Esophagus muscularis mucosa (tissue), 4 donors: ENCODE results near the gene ADCY9. TPM values are rescaled to one million over a fixed set of nuclear protein-coding genes. Genes with fewer than 3 reads are reported as not detected.
A peak's percentile ranks its signal among the peaks of the same experiment; 100 is the strongest.
"Not testable (repeated sequence)": the region's sequence is repeated elsewhere in the genome, so short reads cannot be mapped to it uniquely, and the experiment has no call there.

ENCODE experiments used
- DNase-seq: peaks from one replicate; pipeline ENCODE4 v3.0.0-alpha.2; 2017; ENCODE audit errors: extremely low spot score
- H3K27ac ChIP-seq, 4 donors: fragments of 200-600 bp; sonication (generic); replicated peaks in 1 of 4; 1 replicate in 3 of 4; 2 replicates in 1 of 4; pipeline ENCODE4 v1.5.1; 2016 to 2019; ENCODE audit warnings: mild to moderate bottlenecking in 1 of 4
- H3K27me3 ChIP-seq, 4 donors: fragments of 200-600 bp; sonication (generic); one replicate each; pipeline versions ENCODE4 v1.5.1 to v1.6.0; 2016 to 2019
- H3K36me3 ChIP-seq, 4 donors: fragments of 200-600 bp; sonication (generic); one replicate each; pipeline ENCODE4 v1.5.1; 2016 to 2019
- H3K4me1 ChIP-seq, 4 donors: fragments of 200-600 bp; sonication (generic); one replicate each; pipeline ENCODE4 v1.5.1; 2016 to 2019
- H3K4me3 ChIP-seq, 4 donors: fragments of 200-600 bp; sonication (generic); 1 replicate in 2 of 4; 2 replicates in 2 of 4; pipeline ENCODE4 v1.5.1; 2016 to 2019; ENCODE audit warnings: mild to moderate bottlenecking in 4 of 4, moderate library complexity in 1 of 4
- H3K9me3 ChIP-seq, 4 donors: fragments of 200-600 bp; sonication (generic); 1 replicate in 3 of 4; 2 replicates in 1 of 4; pipeline ENCODE4 v1.5.1; 2016 to 2019
- CTCF ChIP-seq, 3 experiments: fragments of 200-600 bp in 2 of 3; fragments of 450-650 bp in 1 of 3; sonication (generic) in 2 of 3; IDR thresholded peaks; one replicate each; pipeline ENCODE4 v1.5.1; 2017 to 2019; ENCODE audit warnings: antibody characterized with exemption in 3 of 3, mild to moderate bottlenecking in 2 of 3, moderate library complexity in 1 of 3
- EP300 ChIP-seq: sonication (generic); formaldehyde crosslinking; IDR thresholded peaks from one replicate; pipeline ENCODE4 v1.6.1; 2017; ENCODE audit warnings: antibody characterized with exemption
- POLR2A ChIP-seq: fragments of 450-650 bp; IDR thresholded peaks from one replicate; pipeline ENCODE4 v1.6.1; 2017; ENCODE audit warnings: antibody characterized with exemption, moderate library complexity, mild to moderate bottlenecking, low read depth
- POLR2AphosphoS5 ChIP-seq, 2 donors: sonication (generic); formaldehyde crosslinking; IDR thresholded peaks; one replicate each; pipeline ENCODE4 v1.6.1; 2017; ENCODE audit warnings: antibody characterized with exemption in 2 of 2
- WGBS: methylation state at CpG from one replicate; pipeline ENCODE4 v1.1.5; 2018; 5-methylcytosine and 5-hydroxymethylcytosine counted together
- intact Hi-C: fragments of 100-400 bp; cut with DNase I; formaldehyde crosslinking; loops from one replicate; pipeline ENCODE4 v1.15.1; 2023
- total RNA-seq, 4 donors: library from RNA; depleted of rRNA; stranded (reverse); fragments of >200 nt; gene quantifications; one replicate each; pipeline versions ENCODE4 v1.1.0 to v1.2.1, GENCODE V29; 2016

Gene ADCY9
- total RNA-seq, 4 donors from 2014 or later: 35.8 to 72.9 (median 55.7) TPM

- Histone ChIP-seq H3K4me1 (peaks cover 43 to 59% (median 55%) of the 10 kb centered on the region in 4 donors), H3K4me3 (no peak overlapping the region), H3K27me3 (no peaks in the 10 kb centered on the region), H3K36me3 (no peaks in the 10 kb centered on the region), H3K27ac (peak overlapping the region in 2 of 4 donors; percentile 80 to 87), H3K9me3 (no peaks in the 10 kb centered on the region)
- TF ChIP-seq CTCF (IDR thresholded peaks at IDR 0.05): no peak
- TF ChIP-seq POLR2AphosphoS5 (IDR thresholded peaks at IDR 0.05): no peak
- TF ChIP-seq POLR2A: no peak
- no peak for TF ChIP-seq EP300
- no peak for DNase-seq
- 87% methylated on average over 17 of the region's 17 CpGs for WGBS
- intact Hi-C loops: no loop called here
Observed at GRCh38 chr16:3948378-3948995, 167.8 kb downstream of the ADCY9 start.

DNA sequence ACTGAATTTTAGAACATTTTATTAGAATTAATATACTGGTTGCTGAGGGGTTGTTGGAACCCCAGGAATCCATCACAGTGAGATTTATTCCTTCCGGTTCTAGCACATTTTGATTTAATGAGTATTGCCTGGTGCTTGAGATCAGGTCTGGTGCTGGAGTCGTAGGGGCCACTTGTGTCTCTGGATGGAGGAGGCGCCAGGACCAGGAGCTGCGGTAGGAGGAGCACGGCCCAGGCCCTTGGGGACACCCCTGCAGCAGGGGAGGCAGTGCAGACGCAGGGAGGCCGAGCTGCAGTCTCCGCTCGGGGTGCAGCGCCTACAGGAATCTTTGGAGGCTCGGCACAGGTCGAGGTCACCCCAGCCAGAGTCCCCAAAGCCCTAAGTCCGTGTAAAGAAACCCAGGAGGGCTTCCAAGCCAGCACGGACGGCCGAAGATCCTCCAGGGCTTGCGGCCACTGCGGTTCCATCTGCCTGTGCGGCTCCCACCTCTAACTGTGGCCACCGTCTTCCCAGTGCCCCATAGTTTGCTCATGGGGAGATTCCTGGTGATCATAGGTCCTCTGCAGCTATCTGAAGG is 169.6 kb downstream of the ADCY9 start:
- Histone ChIP-seq H3K4me3 (no peak overlapping the region), H3K27ac (peak overlapping the region; percentile 60 to 74 (median 70)), H3K27me3 (no peaks in the 10 kb centered on the region), H3K9me3 (no peaks in the 10 kb centered on the region), H3K4me1 (peaks cover 33 to 46% (median 45%) of the 10 kb centered on the region in 4 donors), H3K36me3 (no peaks in the 10 kb centered on the region)
- intact Hi-C loops: no loop called here
- TF ChIP-seq POLR2A (no peak), POLR2AphosphoS5 (IDR thresholded peaks at IDR 0.05) (no peak), CTCF (IDR thresholded peaks at IDR 0.05) (no peak), EP300 (no peak)
- DNase-seq: no peak
- 89% methylated on average over 13 of the region's 20 CpGs for WGBS

DNA sequence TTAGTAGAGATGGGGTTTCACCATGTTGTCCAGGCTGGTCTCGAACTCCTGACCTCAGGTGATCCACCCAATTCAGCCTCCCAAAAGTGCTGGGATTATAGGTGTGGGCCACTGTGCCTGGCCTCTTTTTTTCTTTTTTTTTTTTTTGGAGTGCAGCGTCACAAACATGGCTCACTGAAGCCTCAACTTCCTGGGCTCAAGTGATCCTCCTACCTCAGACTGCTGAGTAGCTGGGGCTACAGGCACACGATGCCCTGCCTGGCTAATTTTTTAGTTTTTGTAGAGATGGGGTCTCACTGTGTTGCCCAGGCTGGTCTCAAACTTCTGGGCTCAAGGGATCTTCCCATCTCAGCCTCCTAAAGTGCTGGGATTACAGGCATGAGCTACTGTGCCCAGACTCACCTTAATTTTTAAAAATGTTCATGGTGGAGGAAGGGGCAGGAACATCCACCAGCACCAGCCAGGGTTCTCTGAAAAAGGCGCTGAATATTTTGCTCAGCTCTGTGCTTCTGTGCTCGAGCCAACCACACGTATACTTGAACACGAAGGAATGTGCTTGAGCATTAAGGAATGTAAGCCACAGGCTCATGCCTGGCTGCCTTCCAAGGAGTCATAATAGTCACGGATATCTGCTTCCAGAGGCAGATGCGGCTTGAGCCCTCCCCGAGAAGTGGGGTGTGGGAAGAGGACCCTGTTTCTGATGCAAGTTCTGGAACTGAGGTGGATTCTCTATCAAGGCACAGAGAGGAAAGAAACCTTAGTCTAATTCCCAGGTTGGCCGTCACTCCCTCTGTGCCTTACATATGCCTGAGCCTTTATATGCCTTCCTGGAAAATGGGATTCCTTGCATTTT is 170.3 kb downstream of the ADCY9 start:
- WGBS: 40% methylated on average over 9 of the region's 11 CpGs
- intact Hi-C loops: no loop called here
- H3K27me3 ChIP-seq: no peaks in the 10 kb centered on the region

DNA sequence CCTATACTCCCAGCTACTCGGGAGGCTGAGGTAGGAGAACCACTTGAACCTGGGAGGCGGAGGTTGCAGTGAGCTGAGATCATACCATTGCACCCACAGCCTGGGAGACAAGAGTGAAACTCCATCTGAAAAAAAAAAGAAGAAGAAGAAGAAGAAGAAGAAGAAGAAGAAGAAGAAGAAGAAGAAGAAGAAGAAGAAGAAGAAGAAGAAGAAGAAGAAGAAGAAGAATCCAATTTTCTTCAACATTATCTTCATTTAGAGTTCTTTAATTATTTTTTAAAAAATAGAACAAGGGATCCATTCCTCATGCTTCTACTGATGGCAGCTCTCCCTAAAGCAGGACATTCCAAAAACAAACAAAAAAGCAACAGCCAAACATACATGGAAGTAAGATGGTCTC is 171.8 kb downstream of the ADCY9 start:
- H3K36me3 ChIP-seq, H3K4me3 ChIP-seq, H3K9me3 ChIP-seq, DNase-seq, H3K27ac ChIP-seq, H3K27me3 ChIP-seq, intact Hi-C loops: not testable (repeated sequence)
- H3K4me1 ChIP-seq: peaks cover 18 to 27% (median 24%) of the 10 kb centered on the region in 4 donors
- 100% methylated on average over 2 of the region's 2 CpGs for WGBS

More for the DNA sequence above, 170.3 kb downstream of the ADCY9 start:
- no peaks in the 10 kb centered on the region for H3K36me3 ChIP-seq
- no peak for DNase-seq
- no peak overlapping the region for H3K4me3 ChIP-seq
- no peaks in the 10 kb centered on the region for H3K9me3 ChIP-seq
- peak overlapping the region; percentile 60 to 74 (median 70) for H3K27ac ChIP-seq
- H3K4me1 ChIP-seq: peaks cover 26 to 39% (median 38%) of the 10 kb centered on the region in 4 donors
- TF ChIP-seq POLR2A: no peak
- peak; percentile 63 to 70 for TF ChIP-seq POLR2AphosphoS5 (IDR thresholded peaks at IDR 0.05)
- TF ChIP-seq EP300: no peak
- TF ChIP-seq CTCF (IDR thresholded peaks at IDR 0.05): no peak

- H3K36me3 ChIP-seq, H3K27ac ChIP-seq, H3K4me3 ChIP-seq, H3K27me3 ChIP-seq, H3K9me3 ChIP-seq, DNase-seq, intact Hi-C loops: not testable (repeated sequence)
- H3K4me1 ChIP-seq: peaks cover 20 to 30% (median 27%) of the 10 kb centered on the region in 4 donors
- 94% methylated on average over 4 of the region's 4 CpGs for WGBS
Observed at GRCh38 chr16:3942146-3942545, 174.1 kb downstream of the ADCY9 start.
